SK-N-MC (cell line): ENCODE results near the gene NLRP9.
A peak's percentile ranks its signal among the peaks of the same experiment; 100 is the strongest.

ENCODE experiments used
- DNase-seq: peaks from one replicate; pipeline ENCODE4 v3.0.0-alpha.2; 2011; ENCODE audit warnings: low read depth, low spot score
- H3K27ac ChIP-seq: fragments of 200-600 bp; sonication (generic); 2 replicates; pipeline ENCODE4 v1.5.1; 2016; ENCODE audit warnings: mixed run types
- H3K36me3 ChIP-seq: fragments of 200-600 bp; sonication (generic); 2 replicates; pipeline ENCODE4 v1.6.1; 2017; ENCODE audit warnings: antibody characterized with exemption, low read length, mixed read lengths; ENCODE audit not compliant: insufficient read depth
- H3K4me3 ChIP-seq: fragments of 200-600 bp; sonication (generic); 2 replicates; pipeline ENCODE4 v1.5.1; 2016
- H3K9ac ChIP-seq: fragments of 200-600 bp; sonication (generic); 2 replicates; pipeline ENCODE4 v1.8.0; 2017; ENCODE audit warnings: mixed run types, mixed read lengths; ENCODE audit not compliant: insufficient read length
- H3K9me3 ChIP-seq: fragments of 200-600 bp; sonication (generic); 2 replicates; pipeline ENCODE4 v1.6.1; 2017; ENCODE audit warnings: low read depth, mild to moderate bottlenecking, antibody characterized with exemption, low read length, moderate library complexity, mixed read lengths
- EZH2 ChIP-seq: fragments of 200-600 bp; sonication (generic); IDR thresholded peaks from one replicate; pipeline ENCODE4 v1.6.1; 2017; ENCODE audit warnings: antibody characterized with exemption
- FOXP2 ChIP-seq: optimal IDR thresholded peaks from 2 replicates; pipeline ENCODE3; 2011; ENCODE audit warnings: mild to moderate bottlenecking, moderate library complexity; ENCODE audit not compliant: insufficient read depth; ENCODE audit errors: extremely low read length, control extremely low read depth
- POLR2AphosphoS5 ChIP-seq: IDR thresholded peaks from 2 replicates; pipeline ENCODE4 v1.6.1; 2012; ENCODE audit warnings: mild to moderate bottlenecking, low read depth, low read length, borderline replicate concordance

NLRP9 gene

GRCh38 chr19:55663846-55664536 lies 74.2 kb downstream of the NLRP9 start:
- no peak for TF ChIP-seq FOXP2
- TF ChIP-seq POLR2AphosphoS5: peak; percentile 20; the same call in 1 of the 2 replicates
- Histone ChIP-seq H3K27ac (no peak overlapping the region), H3K36me3 (peaks cover 93% of the 10 kb centered on the region)

GRCh38 chr19:55661826-55662225 lies 76.4 kb downstream of the NLRP9 start:
- peaks cover 84% of the 10 kb centered on the region for H3K36me3 ChIP-seq

More at GRCh38 chr19:55663846-55664536, 74.2 kb downstream of the NLRP9 start:
- Histone ChIP-seq H3K9me3 (no peaks in the 10 kb centered on the region), H3K4me3 (no peak overlapping the region), H3K9ac (no peak overlapping the region)
- no peak for DNase-seq

GRCh38 chr19:55660991-55661390 lies 77.2 kb downstream of the NLRP9 start:
- peaks cover 81% of the 10 kb centered on the region for H3K36me3 ChIP-seq
- TF ChIP-seq FOXP2: no peak

More at GRCh38 chr19:55661826-55662225, 76.4 kb downstream of the NLRP9 start:
- no peaks in the 10 kb centered on the region for H3K9me3 ChIP-seq
- no peak for TF ChIP-seq FOXP2
- H3K4me3 ChIP-seq: no peak overlapping the region
- no peak for DNase-seq
- H3K27ac ChIP-seq: no peak overlapping the region
- H3K9ac ChIP-seq: no peak overlapping the region

GRCh38 chr19:55660404-55660803 lies 77.8 kb downstream of the NLRP9 start:
- TF ChIP-seq FOXP2 (no peak), EZH2 (no peak), POLR2AphosphoS5 (no peak)
- no peak overlapping the region for H3K9ac ChIP-seq
- no peak overlapping the region for H3K4me3 ChIP-seq
- no peak for DNase-seq
- no peak overlapping the region for H3K27ac ChIP-seq
- H3K9me3 ChIP-seq: no peaks in the 10 kb centered on the region
- peaks cover 83% of the 10 kb centered on the region for H3K36me3 ChIP-seq

More at GRCh38 chr19:55660991-55661390, 77.2 kb downstream of the NLRP9 start:
- H3K27ac ChIP-seq: no peak overlapping the region
- no peak overlapping the region for H3K4me3 ChIP-seq
- H3K9ac ChIP-seq: no peak overlapping the region
- H3K9me3 ChIP-seq: no peaks in the 10 kb centered on the region
- DNase-seq: no peak

- H3K36me3 ChIP-seq: peaks cover 80% of the 10 kb centered on the region
These were observed 78.4 kb downstream of the NLRP9 start for GRCh38 chr19:55659822-55660221.

GRCh38 chr19:55658846-55659459 lies 79.2 kb downstream of the NLRP9 start:
- H3K9me3 ChIP-seq: no peaks in the 10 kb centered on the region
- no peak overlapping the region; the same call in 1 of the 2 replicates for H3K4me3 ChIP-seq
- no peak for TF ChIP-seq EZH2
- TF ChIP-seq FOXP2: no peak
- TF ChIP-seq POLR2AphosphoS5: no peak
- no peak overlapping the region for H3K9ac ChIP-seq
- DNase-seq: no peak
- 0 out of 2 replicates have a peak overlapping the region, but pooled peaks have one; percentile 25 for H3K27ac ChIP-seq
- H3K36me3 ChIP-seq: peaks cover 71% of the 10 kb centered on the region

More at GRCh38 chr19:55659822-55660221, 78.4 kb downstream of the NLRP9 start:
- TF ChIP-seq POLR2AphosphoS5 (no peak), EZH2 (no peak), FOXP2 (no peak)
- Histone ChIP-seq H3K9me3 (no peaks in the 10 kb centered on the region), H3K27ac (no peak overlapping the region; the same call in 1 of the 2 replicates), H3K4me3 (no peak overlapping the region), H3K9ac (no peak overlapping the region)
- DNase-seq: no peak
